ENCODE measurements around the gene VIPR1.
A peak's percentile ranks its signal among the peaks of the same experiment; 100 is the strongest.

VIPR1 gene

GRCh38 chr3:42501321-42501680 lies 1.1 kb upstream of the VIPR1 start:
- no peak for TF ChIP-seq ZNF274 (IDR thresholded peaks at IDR 0.05; ENCODE audit: low read depth, low read length)
- H3K4me3 ChIP-seq (ENCODE audit: low read length), result no peak overlapping the region

GRCh38 chr3:42501681-42502428 lies 588 bp upstream of the VIPR1 start:
- TF ChIP-seq ZNF274 (IDR thresholded peaks at IDR 0.05; ENCODE audit: low read depth, low read length), result no peak
- H3K4me3 ChIP-seq (ENCODE audit: low read length), result peak overlapping the region; percentile 56; the same call in 1 of the 2 replicates

- no peak overlapping the region for H3K4me3 ChIP-seq (ENCODE audit: low read length)
- TF ChIP-seq ZNF274 (IDR thresholded peaks at IDR 0.05; ENCODE audit: low read depth, low read length), result no peak
These were observed 945 bp downstream of the VIPR1 start for GRCh38 chr3:42503251-42503924.

- TF ChIP-seq ZNF274 (IDR thresholded peaks at IDR 0.05; ENCODE audit: low read depth, low read length), result no peak
- H3K4me3 ChIP-seq (ENCODE audit: low read length), result no peak overlapping the region
These were observed 1.5 kb downstream of the VIPR1 start for GRCh38 chr3:42503957-42504333.

- TF ChIP-seq ZNF274 (IDR thresholded peaks at IDR 0.05; ENCODE audit: low read depth, low read length), result no peak
- no peak overlapping the region for H3K4me3 ChIP-seq (ENCODE audit: low read length)
These were observed 2.1 kb downstream of the VIPR1 start for GRCh38 chr3:42504334-42505127.

GRCh38 chr3:42505128-42505848 lies 2.8 kb downstream of the VIPR1 start:
- no peak for TF ChIP-seq ZNF274 (IDR thresholded peaks at IDR 0.05; ENCODE audit: low read depth, low read length)
- no peak overlapping the region for H3K4me3 ChIP-seq (ENCODE audit: low read length)

- no peak overlapping the region for H3K4me3 ChIP-seq (ENCODE audit: low read length)
- no peak for TF ChIP-seq ZNF274 (IDR thresholded peaks at IDR 0.05; ENCODE audit: low read depth, low read length)
These were observed 3.5 kb downstream of the VIPR1 start for GRCh38 chr3:42505849-42506410.

GRCh38 chr3:42507252-42507651 lies 4.8 kb downstream of the VIPR1 start:
- TF ChIP-seq ZNF274 (IDR thresholded peaks at IDR 0.05; ENCODE audit: low read depth, low read length), result no peak
- no peak overlapping the region for H3K4me3 ChIP-seq (ENCODE audit: low read length)

- H3K4me3 ChIP-seq (ENCODE audit: low read length), result no peak overlapping the region
- TF ChIP-seq ZNF274 (IDR thresholded peaks at IDR 0.05; ENCODE audit: low read depth, low read length), result no peak
These were observed 5.4 kb downstream of the VIPR1 start for GRCh38 chr3:42507761-42508335.

GRCh38 chr3:42508562-42508961 lies 6.1 kb downstream of the VIPR1 start:
- no peak for TF ChIP-seq ZNF274 (IDR thresholded peaks at IDR 0.05; ENCODE audit: low read depth, low read length)
- H3K4me3 ChIP-seq (ENCODE audit: low read length), result no peak overlapping the region

GRCh38 chr3:42509111-42509510 lies 6.7 kb downstream of the VIPR1 start:
- H3K4me3 ChIP-seq (ENCODE audit: low read length), result no peak overlapping the region
- TF ChIP-seq ZNF274 (IDR thresholded peaks at IDR 0.05; ENCODE audit: low read depth, low read length), result no peak

- H3K4me3 ChIP-seq (ENCODE audit: low read length), result no peak overlapping the region
- no peak for TF ChIP-seq ZNF274 (IDR thresholded peaks at IDR 0.05; ENCODE audit: low read depth, low read length)
These were observed 7.9 kb downstream of the VIPR1 start for GRCh38 chr3:42510325-42510724.

- no peak for TF ChIP-seq ZNF274 (IDR thresholded peaks at IDR 0.05; ENCODE audit: low read depth, low read length)
These were observed 8.8 kb downstream of the VIPR1 start for GRCh38 chr3:42511201-42511600.

More at GRCh38 chr3:42511201-42511600, 8.8 kb downstream of the VIPR1 start:
- no peak overlapping the region for H3K4me3 ChIP-seq (ENCODE audit: low read length)

All from GM08714 (cell line).